Fibroblast of pulmonary artery (primary cell): ENCODE data around the gene SCN7A.
"Not testable (repeated sequence)": the region's sequence is repeated elsewhere in the genome, so short reads cannot be mapped to it uniquely, and the experiment has no call there.

ENCODE experiments used
- DNase-seq: peaks from one replicate; pipeline ENCODE4 v3.0.0-alpha.2; 2010; ENCODE audit warnings: low read depth
- H3K4me3 ChIP-seq: replicated peaks from 2 replicates; pipeline ENCODE4 v1.5.1; 2011; ENCODE audit warnings: low read depth, mild to moderate bottlenecking, control low read depth, low read length, moderate library complexity
- CTCF ChIP-seq: IDR thresholded peaks from 2 replicates; pipeline ENCODE4 v1.5.1; 2011; ENCODE audit warnings: mild to moderate bottlenecking, control low read depth, low read length, inconsistent platforms; ENCODE audit errors: missing control alignments

SCN7A gene

DNA sequence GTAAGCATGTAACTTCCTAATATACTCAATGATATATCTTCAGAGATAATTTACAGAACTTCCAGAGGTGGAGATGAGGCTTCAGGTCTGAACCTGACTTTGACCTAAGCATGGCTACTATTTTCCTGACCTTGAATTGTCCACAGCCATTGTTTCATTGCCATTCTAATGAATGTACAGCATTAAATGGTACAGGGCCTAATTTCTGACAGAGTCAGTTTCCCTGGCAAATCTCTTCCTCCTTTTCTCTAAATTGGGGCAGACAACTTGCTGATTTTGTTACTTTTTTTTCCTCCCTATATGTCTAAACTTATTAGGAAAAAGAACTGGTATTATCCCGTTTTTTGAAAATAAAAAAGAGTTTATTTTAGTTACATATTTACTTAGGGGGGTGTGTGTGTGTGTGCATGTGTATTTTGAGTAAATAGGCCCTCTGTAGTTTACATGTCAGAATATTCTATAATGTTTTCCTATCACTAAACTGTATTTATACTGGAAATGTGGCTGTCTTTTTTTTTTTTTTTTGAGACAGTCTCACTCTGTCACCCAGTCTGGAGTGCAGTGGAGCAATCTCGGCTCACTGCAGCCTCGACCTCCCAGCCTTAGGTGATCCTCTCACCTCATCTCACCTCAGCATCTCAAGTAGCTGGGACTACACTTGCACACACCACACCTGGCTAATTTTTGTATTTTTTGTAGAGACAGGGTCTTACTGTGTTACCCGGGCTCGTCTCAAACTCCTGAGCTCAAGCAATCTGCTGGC, 75.0 kb downstream of the SCN7A start:
- no peak for DNase-seq
- H3K4me3 ChIP-seq: no peak overlapping the region
- no peak for TF ChIP-seq CTCF

GRCh38 chr2:166417669-166418068, 76.4 kb downstream of the SCN7A start:
- TF ChIP-seq CTCF: peak; percentile 5
- no peak overlapping the region for H3K4me3 ChIP-seq
- DNase-seq: peak; percentile 61

DNA sequence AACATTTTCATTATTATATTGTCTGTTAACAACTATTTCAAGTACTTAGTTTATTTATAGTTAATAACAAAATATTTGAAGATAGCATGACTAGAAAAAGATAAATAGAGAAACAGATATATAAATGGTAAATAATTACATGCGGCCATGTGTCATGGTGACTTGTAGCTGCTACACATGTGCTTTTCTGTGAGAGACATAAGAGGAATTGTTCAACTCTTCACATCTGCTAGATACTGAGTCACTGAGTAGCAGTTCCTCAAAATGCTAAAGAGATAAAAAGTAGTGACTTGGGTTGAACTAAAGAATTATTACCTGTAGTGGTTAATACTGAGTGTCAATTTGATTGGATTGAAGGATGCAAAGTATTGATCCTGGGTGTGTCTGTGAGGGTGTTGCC, 80.8 kb downstream of the SCN7A start:
- TF ChIP-seq CTCF: no peak
- peak; percentile 4 for DNase-seq

GRCh38 chr2:166411473-166412230, 82.4 kb downstream of the SCN7A start:
- peak overlapping the region; percentile 25 for H3K4me3 ChIP-seq
- peak; percentile 74 for DNase-seq
- no peak for TF ChIP-seq CTCF

More for the DNA sequence above, 80.8 kb downstream of the SCN7A start:
- no peak overlapping the region for H3K4me3 ChIP-seq

DNA sequence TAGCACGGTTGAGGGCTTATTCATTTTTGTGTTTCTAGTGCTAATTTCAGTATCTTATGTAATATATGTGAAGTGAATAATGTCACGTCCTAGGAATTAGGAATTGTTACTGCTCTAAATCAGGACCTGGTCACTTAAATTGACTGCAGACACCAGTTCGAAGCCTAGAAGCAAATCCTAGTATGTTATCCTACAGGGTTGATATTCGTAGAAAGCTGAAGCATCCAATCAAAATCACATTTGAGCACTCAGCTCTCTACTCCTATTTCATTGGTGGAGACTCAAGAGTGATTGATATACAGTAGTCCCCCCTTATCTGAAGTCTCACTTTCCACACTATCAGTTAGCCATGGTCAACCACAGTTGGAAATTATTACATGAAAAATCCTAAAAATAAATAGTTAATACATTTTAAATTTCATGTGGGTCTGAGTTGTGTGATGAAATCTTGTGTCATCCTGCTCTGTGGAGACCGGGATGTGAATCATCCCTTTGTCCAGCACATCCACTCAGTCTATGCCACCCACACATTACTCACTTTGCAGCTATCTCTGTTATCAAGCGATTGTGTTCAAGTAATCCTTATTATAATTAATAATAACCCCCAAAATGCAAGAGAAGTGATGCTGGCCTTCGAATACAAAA, 83.1 kb downstream of the SCN7A start:
- no peak overlapping the region for H3K4me3 ChIP-seq
- DNase-seq: peak; percentile 88
- TF ChIP-seq CTCF: no peak

DNA sequence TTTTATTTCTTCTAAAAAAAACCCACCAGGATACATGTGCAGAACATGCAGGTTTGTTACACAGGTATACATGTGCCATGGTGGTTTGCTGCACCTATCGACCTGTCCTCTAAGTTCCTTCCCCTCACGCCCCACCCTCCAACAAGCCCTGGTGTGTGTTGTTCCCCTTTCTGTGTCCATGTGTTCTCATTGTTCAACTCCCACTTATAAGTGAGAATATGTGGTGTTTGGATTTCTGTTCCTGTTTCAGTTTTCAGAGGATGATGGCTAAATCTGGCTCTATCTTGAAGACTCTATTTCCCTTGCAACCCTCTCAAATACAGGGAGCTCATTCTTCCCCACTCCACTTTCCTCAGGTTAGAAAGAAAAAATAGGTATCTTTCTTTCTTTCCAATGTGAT, 86.3 kb downstream of the SCN7A start:
- not testable (repeated sequence) for DNase-seq, H3K4me3 ChIP-seq

- H3K4me3 ChIP-seq: no peak overlapping the region
- no peak for TF ChIP-seq CTCF
- DNase-seq: no peak
Measured at GRCh38 chr2:166406374-166406773, 87.7 kb downstream of the SCN7A start.
